ENCODE results near the gene RP2.

The RP2 gene

DNA sequence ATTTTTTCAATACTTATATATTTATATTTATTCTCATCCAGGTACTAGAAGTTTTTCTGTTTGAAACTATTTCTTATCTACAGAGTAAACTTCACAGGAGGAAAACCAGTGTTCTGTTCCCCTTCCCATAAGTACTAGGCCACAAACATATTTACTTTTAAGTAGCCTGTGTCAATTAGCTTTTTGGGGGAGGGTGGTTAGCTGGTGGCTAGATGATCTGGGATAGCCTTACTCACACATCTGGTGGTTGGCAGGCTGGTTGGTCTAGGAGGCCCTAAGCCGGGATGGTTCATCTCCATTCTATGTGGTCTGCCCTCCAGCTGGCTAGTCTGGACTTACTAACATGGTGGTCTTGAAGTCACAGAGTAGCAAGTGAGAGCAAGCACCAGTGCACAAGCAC, 81.6 kb downstream of the RP2 start:
- DNase-seq (ENCODE audit: low spot score): no peak

DNA sequence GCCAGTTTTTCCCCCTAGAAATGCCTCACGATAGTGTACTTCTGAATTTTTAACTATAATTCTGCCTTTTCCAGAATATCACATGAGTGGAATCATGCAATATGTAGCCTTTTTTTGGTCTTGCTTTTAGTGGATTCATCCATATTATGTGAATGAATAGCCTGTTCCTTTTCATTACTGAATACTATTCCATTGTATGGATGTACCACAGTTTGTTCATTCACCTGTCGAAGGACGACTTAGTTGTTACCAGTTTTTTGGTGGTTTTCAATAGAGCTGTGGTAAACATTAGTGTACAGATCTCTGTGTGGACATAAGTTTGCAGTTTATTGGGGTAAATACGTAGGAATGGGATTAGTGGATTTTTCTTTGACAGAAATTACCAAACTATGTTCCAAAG, 83.4 kb downstream of the RP2 start:
- no peak for DNase-seq (ENCODE audit: low spot score)

GRCh38 chrX:46922611-46923010, 85.8 kb downstream of the RP2 start:
- no peak for DNase-seq (ENCODE audit: low spot score)

DNA sequence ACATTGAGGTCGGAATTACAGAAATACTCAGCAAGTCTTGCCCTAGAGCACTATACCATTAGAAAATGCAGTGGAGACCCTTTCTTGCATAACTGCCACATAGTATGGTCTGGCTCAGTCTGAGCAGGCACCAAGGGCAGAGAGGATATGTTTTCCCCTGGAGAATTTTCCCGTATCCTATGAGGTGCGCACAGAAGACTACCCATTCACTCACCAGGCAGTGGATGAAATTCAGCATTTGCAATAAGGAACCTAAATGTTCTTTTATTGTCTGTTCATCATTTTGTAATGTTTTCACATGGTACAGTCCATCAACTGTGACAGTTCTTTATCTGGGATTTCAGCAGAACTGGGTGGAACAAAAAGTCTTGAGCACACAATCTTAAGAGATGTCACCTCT, 90.9 kb downstream of the RP2 start:
- no peak for DNase-seq (ENCODE audit: low spot score)

- DNase-seq (ENCODE audit: low spot score): no peak
These were observed 92.8 kb downstream of the RP2 start for GRCh38 chrX:46929439-46930261.
